BJ (cell line): Measurements from ENCODE around the gene WASF2. TPM values are rescaled to one million over a fixed set of nuclear protein-coding genes. Genes with fewer than 3 reads are reported as not detected.

Experiments used
- CTCF ChIA-PET: fragments of 350-600 bp; formaldehyde crosslinking; extraction: SDS; loops from one replicate; lab custom pipeline; 2021; ENCODE audit warnings: antibody characterized with exemption, inconsistent platforms; lab: Yijun Ruan, JAX
- POLR2A ChIA-PET: fragments of 300-600 bp; sonication (Branson Sonifier 250); formaldehyde crosslinking; extraction: SDS; loops from one replicate; lab custom pipeline; 2021; ENCODE audit warnings: antibody characterized with exemption; lab: Charles Lee
- DNase-seq: peaks from one replicate; pipeline ENCODE4 v3.0.0-alpha.2; 2011; ENCODE audit warnings: low read depth
- H3K27me3 ChIP-seq: 2 replicates; pipeline ENCODE4 v1.6.0; 2011; ENCODE audit warnings: low read length; ENCODE audit not compliant: control insufficient read depth, insufficient read depth
- H3K36me3 ChIP-seq: 2 replicates; pipeline ENCODE4 v1.5.1; 2011; ENCODE audit warnings: low read length; ENCODE audit not compliant: control insufficient read depth, insufficient read depth
- H3K4me3 ChIP-seq: 2 replicates; pipeline ENCODE4 v1.5.1; 2011; ENCODE audit warnings: low read depth, mild to moderate bottlenecking, control low read depth, low read length
- CTCF ChIP-seq: IDR thresholded peaks from 2 replicates; pipeline ENCODE4 v1.5.1; 2011; ENCODE audit warnings: low read depth, mild to moderate bottlenecking, control low read depth, inconsistent platforms, low read length, moderate library complexity; ENCODE audit not compliant: insufficient read depth
- polyA plus RNA-seq: library from polyadenylated mRNA; depleted of rRNA; stranded (reverse); fragments of >200 nt; gene quantifications from 2 replicates; pipeline ENCODE4 v1.2.3, GENCODE V29; 2011

WASF2 gene
- polyA plus RNA-seq, 1 experiment = 56.5 TPM

GRCh38 chr1:27358038-27358927 lies 131.7 kb downstream of the WASF2 start:
- CTCF ChIA-PET = interaction anchor here (0.6 to 6.1 kb wide), 23 partner anchors 8 to 432 kb away, joined by 3 to 60 read pairs (median 8); partner anchors contain the start of genes GPR3, MAP3K6 and SYTL1
- H3K4me3 ChIP-seq = no peak overlapping the region
- no peak for DNase-seq
- peaks cover 40% of the 10 kb centered on the region for H3K36me3 ChIP-seq
- no peak for TF ChIP-seq CTCF
- POLR2A ChIA-PET = no interaction called here
- H3K27me3 ChIP-seq = no peaks in the 10 kb centered on the region

- H3K27me3 ChIP-seq = no peaks in the 10 kb centered on the region
- peaks cover 39% of the 10 kb centered on the region for H3K36me3 ChIP-seq
- peak; percentile 91 for TF ChIP-seq CTCF
- H3K4me3 ChIP-seq = no peak overlapping the region
- ChIA-PET CTCF (interaction anchor here (0.6 to 6.1 kb wide), 24 partner anchors 8 to 433 kb away, joined by 3 to 60 read pairs (median 7); partner anchors contain the start of genes GPR3, MAP3K6 and SYTL1), POLR2A (no interaction called here)
- no peak for DNase-seq
Observed at GRCh38 chr1:27357281-27358037, 132.5 kb downstream of the WASF2 start.

GRCh38 chr1:27356619-27357280 lies 133.2 kb downstream of the WASF2 start:
- POLR2A ChIA-PET = no interaction called here
- Histone ChIP-seq H3K36me3 (peaks cover 37% of the 10 kb centered on the region), H3K4me3 (no peak overlapping the region), H3K27me3 (no peaks in the 10 kb centered on the region)
- TF ChIP-seq CTCF = no peak
- CTCF ChIA-PET = interaction anchor here (0.6 to 6.1 kb wide), 21 partner anchors 8 to 271 kb away, joined by 3 to 60 read pairs (median 8); partner anchors contain the start of genes GPR3, MAP3K6 and SYTL1
- no peak for DNase-seq

GRCh38 chr1:27356277-27356618 lies 133.7 kb downstream of the WASF2 start:
- ChIA-PET POLR2A (no interaction called here), CTCF (interaction anchor here (1.4 to 6.1 kb wide), 5 partner anchors 10 to 62 kb away, joined by 3 to 60 read pairs (median 20); partner anchors contain the start of gene MAP3K6)
- no peak overlapping the region for H3K4me3 ChIP-seq
- H3K27me3 ChIP-seq = no peaks in the 10 kb centered on the region
- H3K36me3 ChIP-seq = peaks cover 34% of the 10 kb centered on the region
- TF ChIP-seq CTCF = no peak
- no peak for DNase-seq
